ENCODE measurements around the gene INSYN1. TPM values are rescaled to one million over a fixed set of nuclear protein-coding genes. Genes with fewer than 3 reads are reported as not detected.

Gene INSYN1
- total and polyA plus RNA-seq, 2 donors (not counting 3 experiments of a cell fraction or from before 2014, with no cell fraction given) = 0.18 to 0.58 TPM

GRCh38 chr15:73727330-73727976, 25.7 kb downstream of the INSYN1 start:
- H3K79me2 ChIP-seq (ENCODE audit: control insufficient read depth, insufficient read depth, low read length) = no peaks in the 10 kb centered on the region
- no peak for FAIRE-seq
- H3K4me3 ChIP-seq (replicated peaks in 1 of 3; ENCODE audit: insufficient read depth in 1 of 3, low read depth in 1 of 3, low read length in 3 of 3) = no peak overlapping the region
- H3K9me3 ChIP-seq (replicated peaks; ENCODE audit: control insufficient read depth, insufficient read depth, low read length) = no peaks in the 10 kb centered on the region
- H3K4me2 ChIP-seq (ENCODE audit: insufficient read depth, low read length) = no peak overlapping the region
- ChIA-PET CTCF (interaction anchor here (1.0 kb wide), 1 partner anchor 22 kb away, joined by 5 read pairs; no protein-coding TSS in a partner anchor), POLR2A (no interaction called here)
- no peak for TF ChIP-seq POLR2AphosphoS5 (IDR thresholded peaks at IDR 0.05; ENCODE audit: insufficient read depth, low read depth, low read length)
- TF ChIP-seq MYC (IDR thresholded peaks at IDR 0.05; ENCODE audit: low read depth, low read length) = no peak
- TF ChIP-seq GATA2 (IDR thresholded peaks at IDR 0.05; ENCODE audit: insufficient read depth, insufficient read length, low read depth, low read length) = no peak
- no peak for TF ChIP-seq FOS (IDR thresholded peaks at IDR 0.05; ENCODE audit: borderline replicate concordance, insufficient read depth, low read length)
- TF ChIP-seq EZH2 (IDR thresholded peaks at IDR 0.05; ENCODE audit: borderline replicate concordance, low read depth, low read length, severe bottlenecking) = no peak
- TF ChIP-seq, protein P1, sequence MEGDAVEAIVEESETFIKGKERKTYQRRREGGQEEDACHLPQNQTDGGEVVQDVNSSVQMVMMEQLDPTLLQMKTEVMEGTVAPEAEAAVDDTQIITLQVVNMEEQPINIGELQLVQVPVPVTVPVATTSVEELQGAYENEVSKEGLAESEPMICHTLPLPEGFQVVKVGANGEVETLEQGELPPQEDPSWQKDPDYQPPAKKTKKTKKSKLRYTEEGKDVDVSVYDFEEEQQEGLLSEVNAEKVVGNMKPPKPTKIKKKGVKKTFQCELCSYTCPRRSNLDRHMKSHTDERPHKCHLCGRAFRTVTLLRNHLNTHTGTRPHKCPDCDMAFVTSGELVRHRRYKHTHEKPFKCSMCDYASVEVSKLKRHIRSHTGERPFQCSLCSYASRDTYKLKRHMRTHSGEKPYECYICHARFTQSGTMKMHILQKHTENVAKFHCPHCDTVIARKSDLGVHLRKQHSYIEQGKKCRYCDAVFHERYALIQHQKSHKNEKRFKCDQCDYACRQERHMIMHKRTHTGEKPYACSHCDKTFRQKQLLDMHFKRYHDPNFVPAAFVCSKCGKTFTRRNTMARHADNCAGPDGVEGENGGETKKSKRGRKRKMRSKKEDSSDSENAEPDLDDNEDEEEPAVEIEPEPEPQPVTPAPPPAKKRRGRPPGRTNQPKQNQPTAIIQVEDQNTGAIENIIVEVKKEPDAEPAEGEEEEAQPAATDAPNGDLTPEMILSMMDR (IDR thresholded peaks at IDR 0.05; ENCODE audit: extremely low read depth in 1 of 2, insufficient read depth in 1 of 2, low read depth in 1 of 2, low read length in 2 of 2) = no peak
- no peak for TF ChIP-seq POLR2A (IDR thresholded peaks at IDR 0.05; ENCODE audit: low read depth, low read length)
- TF ChIP-seq MAX (IDR thresholded peaks at IDR 0.05; ENCODE audit: insufficient read depth, insufficient read length) = no peak
- BruUV-seq (replicated peaks) = no TSS peak
- H3K27me3 ChIP-seq (ENCODE audit: control insufficient read depth in 2 of 2, insufficient read depth in 2 of 2, low read length in 2 of 2) = no peaks in the 10 kb centered on the region
- no peak overlapping the region for H2AFZ ChIP-seq (ENCODE audit: low read depth, low read length)
- no peaks in the 10 kb centered on the region for H3K9me1 ChIP-seq (replicated peaks; ENCODE audit: control insufficient read depth, extremely low read depth, insufficient read depth, low read length)
- no peak for DNase-seq (ENCODE audit: low read depth, low spot score)
- intact Hi-C loops (cut with micrococcal nuclease) (no loop called here), dilution Hi-C loops (cut with MboI; ENCODE audit: extremely low pct_ligation_motif_present, low sequenced_read_pairs) (no loop called here)
- H4K20me1 ChIP-seq (replicated peaks; ENCODE audit: control insufficient read depth, extremely low read depth, insufficient read depth, low read length) = no peaks in the 10 kb centered on the region
- no peaks in the 10 kb centered on the region for H3K36me3 ChIP-seq (ENCODE audit: control insufficient read depth in 2 of 2, extremely low read depth in 1 of 2, insufficient read depth in 2 of 2, low read length in 2 of 2)
- H3K9ac ChIP-seq (replicated peaks; ENCODE audit: extremely low read depth, insufficient read depth, low read length) = no peak overlapping the region
- no peaks in the 10 kb centered on the region for H3K4me1 ChIP-seq (ENCODE audit: control insufficient read depth, extremely low read depth, insufficient read depth, low read length)
- no peak overlapping the region for H3K27ac ChIP-seq (ENCODE audit: insufficient read depth, low read depth, low read length)

Measured in endothelial cell of umbilical vein (primary cell).